ENCODE data around the gene PLEKHG3.

PLEKHG3 gene

GRCh38 chr14:64752909-64753308 is 48.7 kb downstream of the PLEKHG3 start:
- no peak for DNase-seq

GRCh38 chr14:64753374-64753773 is 49.1 kb downstream of the PLEKHG3 start:
- DNase-seq = no peak

- no peak for DNase-seq
Measured at GRCh38 chr14:64753999-64754398, 49.8 kb downstream of the PLEKHG3 start.

DNA sequence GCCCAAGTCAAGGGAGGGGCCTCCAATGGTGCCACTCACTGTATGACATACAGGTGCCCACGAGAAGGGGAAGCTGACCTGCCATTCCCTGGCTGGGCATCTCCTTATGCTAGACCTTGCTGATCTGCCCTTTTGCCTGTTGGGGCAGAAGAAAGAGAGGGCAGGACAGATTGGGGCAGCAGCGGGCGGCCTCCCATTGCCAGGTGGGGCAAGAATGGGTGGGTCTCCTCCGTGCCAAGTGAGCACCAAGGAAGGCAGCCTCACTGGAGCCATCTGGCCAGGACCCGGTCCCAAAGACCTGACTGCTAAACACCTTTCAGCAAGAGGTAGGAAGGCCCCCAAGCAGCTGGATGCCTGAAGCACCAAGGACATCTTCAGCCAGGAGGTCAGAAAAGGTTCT is 50.5 kb downstream of the PLEKHG3 start:
- DNase-seq = no peak

DNA sequence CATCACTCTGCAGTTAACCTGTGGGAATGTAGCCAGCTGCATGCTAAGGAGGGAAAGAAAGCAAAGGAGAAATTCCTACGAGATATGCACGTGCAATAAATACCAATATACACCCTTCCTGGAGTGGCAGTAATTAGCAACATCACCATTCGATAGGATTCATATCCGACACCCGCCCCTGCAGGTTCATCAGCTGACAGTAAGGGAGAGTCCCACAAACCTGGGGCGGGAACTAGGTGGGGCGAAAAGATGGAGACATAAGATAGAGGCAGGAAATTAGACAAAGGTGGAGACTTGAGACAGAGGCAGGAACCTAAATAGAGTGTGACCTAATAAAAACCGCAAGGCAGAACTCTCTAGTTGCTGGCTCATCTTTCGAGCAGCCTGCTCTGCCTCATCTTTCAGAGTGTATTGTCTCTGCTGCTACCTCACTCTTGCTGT is 51.6 kb downstream of the PLEKHG3 start:
- DNase-seq = peak in 1 of 2 donors; percentile 3

GRCh38 chr14:64756712-64757111 is 52.5 kb downstream of the PLEKHG3 start:
- no peak for DNase-seq

- DNase-seq = no peak
Measured at GRCh38 chr14:64757601-64758000, 53.4 kb downstream of the PLEKHG3 start.

DNA sequence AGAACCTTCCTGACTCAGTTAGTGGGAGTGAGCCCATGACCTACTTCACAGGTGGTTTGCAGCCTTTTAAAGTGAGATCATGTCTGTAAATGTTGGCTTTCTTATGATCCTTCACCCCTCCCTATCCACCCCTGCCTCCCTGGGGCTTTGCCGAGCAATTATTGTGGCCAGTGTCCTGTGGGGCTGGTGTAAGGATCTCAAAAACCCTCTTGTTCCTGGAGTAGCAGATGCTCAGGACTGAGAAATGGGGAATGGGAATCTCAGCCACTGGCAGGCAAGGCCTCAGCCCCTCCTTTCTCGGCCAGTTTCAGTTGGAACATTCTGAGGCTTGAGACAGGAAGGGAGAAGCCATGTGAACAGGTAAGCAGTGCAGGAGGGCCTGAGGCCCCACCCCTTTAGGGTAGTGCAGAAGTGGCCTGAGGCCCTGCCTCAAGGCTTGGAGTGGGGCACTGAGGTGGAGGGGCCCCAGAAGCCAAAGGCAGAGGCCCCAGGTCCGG is 53.8 kb downstream of the PLEKHG3 start:
- no peak for DNase-seq

DNA sequence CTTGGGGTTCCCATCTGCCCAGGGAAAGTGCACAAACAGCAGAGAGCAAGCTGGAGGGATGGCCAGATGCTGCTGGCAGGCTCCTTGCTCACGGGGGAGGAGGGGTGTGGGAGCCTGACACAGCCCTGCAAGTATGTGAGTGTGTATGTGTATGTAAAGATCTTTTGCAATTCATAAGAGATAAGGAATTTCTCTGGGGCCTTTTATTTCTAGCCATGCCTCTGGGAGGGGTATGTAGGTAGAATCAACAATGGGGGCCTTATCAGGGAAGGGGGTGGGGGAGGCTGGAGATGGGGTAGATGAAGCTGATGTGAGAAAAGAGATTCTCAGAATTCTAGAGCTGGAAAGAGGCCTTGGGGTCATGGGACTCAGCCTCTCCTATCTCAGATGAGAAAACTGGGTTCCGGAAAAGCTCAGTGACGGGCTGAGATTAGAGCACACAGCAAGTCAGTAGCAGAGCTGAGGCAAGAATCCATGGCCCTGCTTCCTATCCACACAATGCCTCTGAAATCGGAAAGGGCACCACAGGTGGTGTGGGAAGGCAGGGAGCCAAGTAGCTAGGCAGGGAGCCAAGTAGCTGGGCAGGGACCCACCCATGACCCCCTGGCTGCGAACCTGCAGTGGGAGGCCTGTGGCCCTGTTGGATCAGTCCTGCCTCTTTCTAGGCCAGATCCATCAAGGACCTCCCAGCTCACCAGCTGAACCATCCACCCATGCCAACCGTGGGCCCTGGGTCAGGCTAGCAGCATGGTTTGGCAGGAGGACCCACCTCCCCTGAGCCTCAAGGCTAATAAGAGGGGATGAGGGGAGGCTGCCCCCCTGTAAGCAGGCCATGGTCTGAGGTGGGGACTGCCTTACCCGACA is 54.7 kb downstream of the PLEKHG3 start:
- no peak for DNase-seq

GRCh38 chr14:64759555-64759938 is 55.3 kb downstream of the PLEKHG3 start:
- no peak for DNase-seq

GRCh38 chr14:64760146-64760755 is 56.0 kb downstream of the PLEKHG3 start:
- peak in 1 of 2 donors; percentile 22 for DNase-seq

DNA sequence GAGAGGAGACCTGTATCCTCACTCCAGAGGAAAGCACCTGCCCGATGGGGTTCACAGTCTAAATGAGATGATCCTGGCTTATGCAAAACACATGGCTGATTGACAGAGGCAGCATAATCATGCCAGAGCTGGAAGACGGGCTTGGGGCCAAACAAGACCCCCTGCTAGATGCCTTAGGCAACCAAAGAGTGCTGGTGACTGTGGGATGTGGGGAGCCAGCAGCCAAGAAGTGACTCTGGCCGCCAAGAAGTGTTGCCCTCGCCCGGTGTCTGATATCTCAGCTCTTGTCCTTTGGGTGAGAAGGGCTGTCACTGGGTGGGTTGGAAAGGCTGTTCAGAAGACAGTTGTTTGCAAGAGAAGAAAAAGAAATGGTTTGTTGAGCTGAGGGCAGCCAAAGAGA is 56.7 kb downstream of the PLEKHG3 start:
- no peak for DNase-seq

GRCh38 chr14:64761441-64762043 is 57.3 kb downstream of the PLEKHG3 start:
- DNase-seq = no peak

- DNase-seq = no peak
Measured at GRCh38 chr14:64762044-64763034, 58.1 kb downstream of the PLEKHG3 start.

DNA sequence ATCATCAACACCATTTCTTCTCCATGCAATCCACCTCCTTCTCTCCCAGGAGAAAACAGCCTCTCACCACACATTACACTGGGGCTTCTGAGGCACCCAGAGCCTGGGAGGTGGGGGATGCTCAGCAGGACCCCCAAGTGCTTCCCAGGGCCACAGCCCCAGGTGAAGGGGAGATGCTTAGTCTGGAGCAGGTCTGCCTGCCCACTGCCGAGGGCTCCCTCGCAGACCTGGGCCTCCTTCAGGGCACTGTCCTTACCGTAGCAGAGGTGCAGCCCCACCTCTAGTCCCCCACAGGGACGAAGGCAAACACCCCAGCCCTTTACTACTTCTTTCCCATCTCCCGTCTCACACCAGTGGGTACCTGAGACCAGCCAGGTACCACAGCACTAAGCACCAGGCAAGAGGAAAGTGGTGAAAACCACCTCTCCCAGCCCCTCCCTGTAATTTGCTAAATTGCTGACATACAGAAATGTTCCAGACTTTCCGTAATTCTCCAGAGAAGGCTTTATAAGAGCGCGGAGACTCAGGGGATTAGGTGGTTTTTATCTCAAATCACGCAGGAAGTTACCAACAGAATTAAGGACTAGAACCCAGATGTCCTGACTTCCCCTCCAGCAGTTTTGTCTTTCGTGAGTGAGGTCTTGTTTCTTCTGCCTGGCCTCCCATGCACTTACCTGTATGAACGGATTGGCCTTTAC is 59.0 kb downstream of the PLEKHG3 start:
- no peak for DNase-seq

GRCh38 chr14:64763801-64764621 is 59.8 kb downstream of the PLEKHG3 start:
- no peak for DNase-seq

- peak; percentile 40 to 56 for DNase-seq
Measured at GRCh38 chr14:64764641-64765520, 60.7 kb downstream of the PLEKHG3 start.

DNA sequence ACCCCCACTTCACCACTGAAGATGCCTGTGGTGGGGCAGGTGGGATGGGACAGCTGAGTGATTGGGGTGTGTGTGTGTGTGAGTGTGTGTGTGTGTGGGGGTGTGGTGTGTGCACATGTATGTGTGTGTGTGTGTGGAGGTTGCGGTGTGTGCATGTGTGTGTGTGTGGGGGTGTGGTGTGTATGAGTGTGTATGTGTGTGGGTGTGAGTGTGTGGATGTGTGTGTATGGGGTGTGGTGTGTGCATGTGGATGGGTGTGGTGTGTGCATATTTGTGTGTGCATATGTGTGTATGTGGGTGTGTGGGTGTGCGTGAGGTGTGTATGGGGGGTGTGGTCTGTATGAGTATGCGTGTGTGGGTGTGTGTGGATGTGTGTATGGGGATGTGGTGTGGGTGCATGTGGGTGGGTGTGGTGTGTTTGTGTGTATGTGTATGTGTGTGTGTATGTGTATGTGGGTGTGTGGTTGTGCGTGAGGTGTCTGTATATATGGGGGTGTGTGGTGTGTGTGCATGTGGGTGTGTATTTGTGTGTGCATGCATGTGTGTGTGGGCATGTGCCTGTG is 61.6 kb downstream of the PLEKHG3 start:
- DNase-seq = no peak

DNA sequence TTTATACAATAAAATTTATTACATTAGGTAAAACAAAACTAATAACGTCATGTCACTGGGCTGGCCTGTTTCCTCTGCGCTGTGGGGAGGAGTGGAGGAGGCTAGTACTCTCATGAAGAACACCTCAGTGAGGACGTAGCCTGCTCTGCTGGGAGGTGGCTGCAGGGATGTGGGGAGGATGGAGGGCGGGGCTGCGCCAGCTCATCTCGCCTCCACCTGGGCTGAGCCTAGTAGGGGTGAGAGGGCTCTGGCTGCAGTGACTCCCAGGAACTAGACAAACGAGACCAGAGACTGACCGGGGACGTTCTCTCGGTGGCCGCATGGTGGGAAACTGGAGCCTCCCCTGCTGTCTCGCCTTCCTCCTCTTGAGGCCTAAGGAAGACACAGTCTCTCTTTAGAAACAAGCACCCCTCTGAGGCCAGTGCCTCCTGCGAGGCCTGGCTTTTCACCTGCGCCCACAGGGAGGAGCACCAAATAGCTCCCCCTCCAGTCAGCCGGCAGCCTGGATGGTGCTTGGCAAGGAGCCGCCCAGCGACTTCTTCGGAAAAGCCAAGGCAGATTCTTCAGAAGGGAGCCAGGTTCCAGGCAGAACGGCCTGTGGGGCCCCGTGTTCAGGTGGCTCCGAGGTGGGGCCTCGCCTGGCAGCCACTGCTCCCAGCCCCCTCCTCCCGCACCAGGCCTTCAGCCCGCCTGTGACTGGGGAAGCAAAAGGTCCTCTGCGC is 62.4 kb downstream of the PLEKHG3 start:
- no peak for DNase-seq

Measured in bone marrow (tissue), 2 donors.